NCI-H82 treated with DMSO at 0.1 percent for 48 hours (cell line): ENCODE results near the gene IGF2R.
"Not testable (repeated sequence)": the region's sequence is repeated elsewhere in the genome, so short reads cannot be mapped to it uniquely, and the experiment has no call there.

ENCODE experiments used
- DNase-seq: peaks from one replicate; lab custom pipeline; 2025; ENCODE audit not compliant: unreplicated experiment; lab: John Stamatoyannopoulos, UW

The IGF2R gene

GRCh38 chr6:159996626-159997497 lies 28.0 kb downstream of the IGF2R start:
- DNase-seq: no peak

- no peak for DNase-seq
These were observed 28.7 kb downstream of the IGF2R start for GRCh38 chr6:159997498-159998101.

GRCh38 chr6:159998538-159998937 lies 29.7 kb downstream of the IGF2R start:
- DNase-seq: no peak

- no peak for DNase-seq
These were observed 30.4 kb downstream of the IGF2R start for GRCh38 chr6:159999240-159999671.

GRCh38 chr6:160000280-160000704 lies 31.4 kb downstream of the IGF2R start:
- DNase-seq: no peak

- DNase-seq: not testable (repeated sequence)
These were observed 32.1 kb downstream of the IGF2R start for GRCh38 chr6:160000893-160001427.

GRCh38 chr6:160002882-160003281 lies 34.0 kb downstream of the IGF2R start:
- DNase-seq: no peak

GRCh38 chr6:160004018-160004417 lies 35.1 kb downstream of the IGF2R start:
- DNase-seq: no peak

- DNase-seq: no peak
These were observed 35.7 kb downstream of the IGF2R start for GRCh38 chr6:160004419-160005175.

- no peak for DNase-seq
These were observed 36.3 kb downstream of the IGF2R start for GRCh38 chr6:160005211-160005610.

- DNase-seq: no peak
These were observed 37.1 kb downstream of the IGF2R start for GRCh38 chr6:160005861-160006540.

GRCh38 chr6:160007145-160007544 lies 38.3 kb downstream of the IGF2R start:
- DNase-seq: no peak

- no peak for DNase-seq
These were observed 38.7 kb downstream of the IGF2R start for GRCh38 chr6:160007611-160008010.

- DNase-seq: no peak
These were observed 41.2 kb downstream of the IGF2R start for GRCh38 chr6:160010067-160010466.

GRCh38 chr6:160013987-160014868 lies 45.3 kb downstream of the IGF2R start:
- DNase-seq: no peak

GRCh38 chr6:160014869-160015182 lies 45.9 kb downstream of the IGF2R start:
- DNase-seq: no peak

- no peak for DNase-seq
These were observed 47.1 kb downstream of the IGF2R start for GRCh38 chr6:160015778-160016684.

- DNase-seq: no peak
These were observed 53.2 kb downstream of the IGF2R start for GRCh38 chr6:160022101-160022500.

- DNase-seq: no peak
These were observed 53.9 kb downstream of the IGF2R start for GRCh38 chr6:160022793-160023192.
